Fibroblast of lung (primary cell): Measurements from ENCODE around the gene CFAP73. TPM values are rescaled to one million over a fixed set of nuclear protein-coding genes. Genes with fewer than 3 reads are reported as not detected.

ENCODE experiments used
- DNase-seq, 2 donors: peaks; one replicate each; pipeline versions ENCODE4 v3.0.0 to v3.0.0-alpha.2; 2010; ENCODE audit warnings: low read depth in 2 of 2
- H2AFZ ChIP-seq: 2 replicates; pipeline ENCODE4 v1.5.1; 2012; ENCODE audit warnings: low read length, control low read depth, inconsistent platforms
- H3K27ac ChIP-seq: 2 replicates; pipeline ENCODE4 v1.5.1; 2011; ENCODE audit warnings: low read length, control low read depth; ENCODE audit not compliant: insufficient read depth
- H3K27me3 ChIP-seq: 2 replicates; pipeline ENCODE4 v1.5.1; 2011; ENCODE audit warnings: mild to moderate bottlenecking, low read length; ENCODE audit not compliant: control insufficient read depth, insufficient read depth
- H3K36me3 ChIP-seq: 2 replicates; pipeline ENCODE4 v1.5.1; 2011; ENCODE audit warnings: low read length; ENCODE audit not compliant: control insufficient read depth, insufficient read depth
- H3K4me1 ChIP-seq: 2 replicates; pipeline ENCODE4 v1.5.1; 2011; ENCODE audit warnings: low read length; ENCODE audit not compliant: control insufficient read depth, insufficient read depth; ENCODE audit errors: extremely low read depth
- H3K4me2 ChIP-seq: 2 replicates; pipeline ENCODE4 v1.5.1; 2011; ENCODE audit warnings: low read length, control low read depth; ENCODE audit not compliant: insufficient read depth; ENCODE audit errors: extremely low read depth
- H3K4me3 ChIP-seq, 4 experiments: fragments of 200-600 bp in 1 of 4; sonication (generic) in 1 of 4; replicated peaks in 1 of 4; 2 replicates each; pipeline ENCODE4 v1.5.1; 2011 to 2016; ENCODE audit warnings: low read length in 4 of 4, low read depth in 3 of 4, mild to moderate bottlenecking in 3 of 4, control low read depth in 2 of 4, inconsistent platforms in 1 of 4, mixed read lengths in 1 of 4; ENCODE audit not compliant: insufficient read depth in 1 of 4; ENCODE audit errors: control extremely low read depth in 1 of 4
- H3K79me2 ChIP-seq: 2 replicates; pipeline ENCODE4 v1.5.1; 2012; ENCODE audit warnings: mild to moderate bottlenecking, low read length, inconsistent platforms; ENCODE audit not compliant: control insufficient read depth, insufficient read depth
- H3K9ac ChIP-seq: 2 replicates; pipeline ENCODE4 v1.5.1; 2011; ENCODE audit warnings: mild to moderate bottlenecking, low read length, control low read depth; ENCODE audit not compliant: insufficient read depth
- H3K9me3 ChIP-seq: 2 replicates; pipeline ENCODE4 v1.5.1; 2012; ENCODE audit warnings: low read depth, low read length; ENCODE audit not compliant: control insufficient read depth, insufficient read depth
- H4K20me1 ChIP-seq: 2 replicates; pipeline ENCODE4 v1.5.1; 2011; ENCODE audit warnings: low read length; ENCODE audit not compliant: control insufficient read depth, insufficient read depth; ENCODE audit errors: extremely low read depth
- EZH2 ChIP-seq: IDR thresholded peaks from 2 replicates; pipeline ENCODE4 v1.5.1; 2012; ENCODE audit warnings: low read length, control low read depth, mild to moderate bottlenecking; ENCODE audit errors: missing control alignments
- polyA plus RNA-seq, 2 donors: library from polyadenylated mRNA; depleted of rRNA in 1 of 2; stranded (reverse) in 1 of 2; unstranded in 1 of 2; fragments of >200 nt; gene quantifications; 2 replicates each; pipeline ENCODE4 v1.2.1, GENCODE V29; 2011 to 2012; ENCODE audit warnings: missing spikeins in 1 of 2
- total RNA-seq: library from RNA; depleted of rRNA; stranded (reverse); fragments of >200 nt; gene quantifications from 2 replicates; pipeline ENCODE4 v1.2.1, GENCODE V29; 2014
- TF ChIP-seq, protein P1 (sequence below), 2 donors: IDR thresholded peaks in 1 of 2; conservative IDR thresholded peaks in 1 of 2; 1 replicate in 1 of 2; 2 replicates in 1 of 2; pipeline ENCODE4 v1.5.1; 2011 to 2012; ENCODE audit warnings: low read length in 2 of 2, control low read depth in 1 of 2, inconsistent platforms in 1 of 2, low read depth in 1 of 2, mild to moderate bottlenecking in 1 of 2

Gene CFAP73
- total and polyA plus RNA-seq, 2 donors (not counting 1 experiment from before 2014, with no cell fraction given), result not detected

DNA sequence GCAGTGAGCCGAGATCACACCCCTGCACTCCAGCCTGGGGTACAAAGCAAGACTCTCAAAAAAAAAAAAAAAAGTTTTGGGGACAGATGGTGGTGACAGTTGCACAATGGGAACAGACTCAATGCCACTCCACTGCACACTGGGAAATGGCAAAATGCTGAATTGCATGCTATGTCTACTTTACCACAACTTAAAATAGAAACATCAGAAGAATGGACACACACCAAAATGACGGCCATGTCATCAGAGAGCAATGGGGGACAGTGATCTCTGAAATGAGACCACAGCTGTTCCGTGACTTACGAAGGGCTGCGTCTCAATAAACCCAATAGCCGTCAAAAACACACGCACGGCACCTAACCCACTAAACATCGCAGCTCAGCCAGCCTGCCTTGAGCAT is 22.0 kb downstream of the CFAP73 start:
- no peak for DNase-seq
- Histone ChIP-seq H3K27ac (no peak overlapping the region), H3K36me3 (peaks cover 15% of the 10 kb centered on the region), H3K4me3 (no peak overlapping the region), H3K4me1 (no peaks in the 10 kb centered on the region), H3K9me3 (no peaks in the 10 kb centered on the region), H2AFZ (no peak overlapping the region), H4K20me1 (no peaks in the 10 kb centered on the region), H3K9ac (no peak overlapping the region), H3K79me2 (no peaks in the 10 kb centered on the region), H3K4me2 (no peak overlapping the region), H3K27me3 (no peaks in the 10 kb centered on the region)
- TF ChIP-seq, protein P1, sequence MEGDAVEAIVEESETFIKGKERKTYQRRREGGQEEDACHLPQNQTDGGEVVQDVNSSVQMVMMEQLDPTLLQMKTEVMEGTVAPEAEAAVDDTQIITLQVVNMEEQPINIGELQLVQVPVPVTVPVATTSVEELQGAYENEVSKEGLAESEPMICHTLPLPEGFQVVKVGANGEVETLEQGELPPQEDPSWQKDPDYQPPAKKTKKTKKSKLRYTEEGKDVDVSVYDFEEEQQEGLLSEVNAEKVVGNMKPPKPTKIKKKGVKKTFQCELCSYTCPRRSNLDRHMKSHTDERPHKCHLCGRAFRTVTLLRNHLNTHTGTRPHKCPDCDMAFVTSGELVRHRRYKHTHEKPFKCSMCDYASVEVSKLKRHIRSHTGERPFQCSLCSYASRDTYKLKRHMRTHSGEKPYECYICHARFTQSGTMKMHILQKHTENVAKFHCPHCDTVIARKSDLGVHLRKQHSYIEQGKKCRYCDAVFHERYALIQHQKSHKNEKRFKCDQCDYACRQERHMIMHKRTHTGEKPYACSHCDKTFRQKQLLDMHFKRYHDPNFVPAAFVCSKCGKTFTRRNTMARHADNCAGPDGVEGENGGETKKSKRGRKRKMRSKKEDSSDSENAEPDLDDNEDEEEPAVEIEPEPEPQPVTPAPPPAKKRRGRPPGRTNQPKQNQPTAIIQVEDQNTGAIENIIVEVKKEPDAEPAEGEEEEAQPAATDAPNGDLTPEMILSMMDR (conservative IDR thresholded peaks at IDR 0.05 in 1 of 2, IDR thresholded peaks at IDR 0.05 in 1 of 2; ENCODE audit: low read depth in 1 of 2, low read length in 2 of 2), result no peak
- TF ChIP-seq EZH2, result no peak

DNA sequence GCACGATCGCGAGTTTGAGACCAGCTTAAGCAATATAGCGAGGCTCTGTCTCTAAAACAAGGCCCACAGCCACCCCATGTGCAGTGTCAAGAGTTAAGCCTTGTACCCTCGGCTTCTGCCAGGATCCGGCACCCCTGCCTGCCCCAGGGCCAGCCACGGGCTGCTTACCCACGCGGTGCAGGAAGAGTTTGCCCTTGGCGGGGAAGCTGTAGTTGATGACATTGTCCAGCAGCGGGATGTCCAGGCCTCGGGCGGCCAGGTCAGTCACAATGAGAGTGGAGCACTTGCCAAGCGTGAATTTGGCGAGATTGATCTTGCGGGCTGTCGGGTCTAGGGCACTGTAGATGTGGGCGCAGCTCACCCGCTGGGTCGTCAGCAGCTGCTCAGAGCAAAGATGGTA is 22.7 kb downstream of the CFAP73 start:
- TF ChIP-seq, protein P1 (conservative IDR thresholded peaks at IDR 0.05 in 1 of 2, IDR thresholded peaks at IDR 0.05 in 1 of 2; ENCODE audit: low read depth in 1 of 2, low read length in 2 of 2), result no peak
- TF ChIP-seq EZH2, result no peak
- no peak for DNase-seq
- no peak overlapping the region for H3K9ac ChIP-seq

DNA sequence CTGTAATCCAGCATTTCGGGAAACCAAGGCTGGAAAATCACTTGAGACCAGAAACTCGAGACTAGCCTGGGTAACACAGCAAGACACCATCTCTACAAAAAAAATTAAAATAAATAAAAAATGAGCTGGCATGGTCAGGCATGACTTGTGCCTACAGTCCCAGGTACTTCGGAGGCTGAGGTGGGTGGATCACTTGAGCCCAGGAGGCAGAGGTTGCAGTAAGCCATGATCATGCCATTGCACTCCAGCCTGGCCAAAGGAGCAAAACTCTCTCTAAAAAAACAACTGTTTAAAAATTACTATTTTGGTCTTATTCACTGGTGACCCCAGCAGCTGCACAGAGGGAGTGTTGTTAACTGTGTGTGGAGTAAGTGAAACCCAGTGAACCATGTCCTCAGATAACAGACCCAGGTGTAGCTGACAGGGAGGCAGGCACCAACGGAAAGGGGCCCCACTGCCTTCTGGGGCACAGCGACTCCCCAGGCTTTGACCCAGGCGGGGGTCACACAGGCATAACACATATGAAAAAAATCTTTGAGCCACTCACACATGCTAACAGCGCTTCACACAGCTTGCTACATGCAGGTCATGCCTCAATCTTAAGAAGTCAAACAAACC is 23.7 kb downstream of the CFAP73 start:
- Histone ChIP-seq H3K79me2 (no peaks in the 10 kb centered on the region), H3K27me3 (no peaks in the 10 kb centered on the region), H2AFZ (no peak overlapping the region), H3K9ac (no peak overlapping the region), H3K4me1 (no peaks in the 10 kb centered on the region), H3K4me2 (no peak overlapping the region), H3K36me3 (peaks cover 17% of the 10 kb centered on the region), H3K27ac (no peak overlapping the region), H4K20me1 (no peaks in the 10 kb centered on the region), H3K4me3 (no peak overlapping the region), H3K9me3 (no peaks in the 10 kb centered on the region)
- DNase-seq, result no peak
- TF ChIP-seq EZH2, result no peak

More for the DNA sequence above, 22.7 kb downstream of the CFAP73 start:
- H3K4me1 ChIP-seq, result no peaks in the 10 kb centered on the region
- H3K27me3 ChIP-seq, result no peaks in the 10 kb centered on the region
- no peaks in the 10 kb centered on the region for H4K20me1 ChIP-seq
- H3K79me2 ChIP-seq, result no peaks in the 10 kb centered on the region
- H3K36me3 ChIP-seq, result peaks cover 15% of the 10 kb centered on the region
- no peak overlapping the region for H3K4me2 ChIP-seq
- H2AFZ ChIP-seq, result no peak overlapping the region
- no peak overlapping the region for H3K27ac ChIP-seq
- no peaks in the 10 kb centered on the region for H3K9me3 ChIP-seq
- H3K4me3 ChIP-seq, result no peak overlapping the region
